HG03175 (cell line): ENCODE data around the gene PTPRN2.
"Not testable (repeated sequence)": the region's sequence is repeated elsewhere in the genome, so short reads cannot be mapped to it uniquely, and the experiment has no call there.

Experiments
- ATAC-seq: cut with Tn5 transposase; IDR thresholded peaks from one replicate; pipeline ENCODE4 v1.9.1; 2021; ENCODE audit warnings: mild to moderate bottlenecking, moderate library complexity; ENCODE audit not compliant: unreplicated experiment

The PTPRN2 gene

DNA sequence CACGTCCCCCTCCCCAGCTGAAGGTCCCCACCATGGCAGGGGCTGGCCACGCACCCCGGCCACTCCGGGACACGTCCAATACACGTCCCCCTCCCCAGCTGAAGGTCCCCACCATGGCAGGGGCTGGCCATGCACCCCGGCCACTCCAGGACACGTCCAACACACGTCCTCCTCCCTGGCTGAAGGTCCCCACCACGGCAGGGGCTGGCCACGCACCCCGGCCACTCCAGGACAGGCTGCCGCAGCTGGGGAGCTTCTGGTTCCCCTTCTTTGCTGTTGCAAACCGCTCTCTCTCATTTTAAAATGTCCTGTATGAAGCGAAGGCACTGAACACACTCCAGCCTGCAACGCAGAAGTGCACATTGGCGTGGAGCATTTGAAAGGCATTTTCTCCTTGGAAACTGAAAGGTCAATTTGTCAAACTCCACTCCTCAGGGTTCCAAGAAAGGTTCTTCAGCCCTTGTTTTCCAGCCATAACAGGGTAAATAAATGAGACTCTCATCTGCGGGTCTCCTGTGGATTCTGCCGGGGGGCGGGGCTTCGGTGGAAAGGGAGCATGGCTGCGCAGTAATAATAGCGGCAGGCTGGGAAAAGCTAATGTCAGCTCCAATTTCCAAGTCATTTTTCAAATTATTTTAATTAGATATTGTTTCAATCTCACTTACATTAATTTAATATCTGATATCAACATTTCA, 670.5 kb downstream of the PTPRN2 start:
- ATAC-seq = no peak

- no peak for ATAC-seq
Observed at GRCh38 chr7:157910446-157910845, 677.2 kb downstream of the PTPRN2 start.

GRCh38 chr7:157910045-157910444, 677.6 kb downstream of the PTPRN2 start:
- not testable (repeated sequence) for ATAC-seq

DNA sequence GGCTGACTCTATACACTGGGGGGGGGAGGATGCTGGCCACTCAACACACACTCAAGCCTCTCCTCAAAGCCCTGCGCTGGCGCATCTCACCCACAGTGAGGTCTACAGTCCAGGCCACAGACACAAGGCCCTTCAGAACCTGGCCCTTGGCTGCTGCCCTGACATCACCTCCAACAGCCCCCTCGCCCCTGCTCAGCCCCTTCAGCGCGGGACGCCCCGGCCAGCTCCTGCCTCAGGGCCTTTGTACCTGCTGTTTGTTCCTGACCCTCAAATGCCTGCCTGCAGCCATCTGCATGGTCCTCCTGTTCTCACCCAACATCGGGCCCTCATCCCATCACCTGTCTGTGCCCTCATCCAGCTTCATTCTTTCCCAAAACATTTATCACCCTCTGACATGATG, 678.3 kb downstream of the PTPRN2 start:
- ATAC-seq = no peak

- ATAC-seq = no peak
Observed at GRCh38 chr7:157908006-157908782, 679.4 kb downstream of the PTPRN2 start.

DNA sequence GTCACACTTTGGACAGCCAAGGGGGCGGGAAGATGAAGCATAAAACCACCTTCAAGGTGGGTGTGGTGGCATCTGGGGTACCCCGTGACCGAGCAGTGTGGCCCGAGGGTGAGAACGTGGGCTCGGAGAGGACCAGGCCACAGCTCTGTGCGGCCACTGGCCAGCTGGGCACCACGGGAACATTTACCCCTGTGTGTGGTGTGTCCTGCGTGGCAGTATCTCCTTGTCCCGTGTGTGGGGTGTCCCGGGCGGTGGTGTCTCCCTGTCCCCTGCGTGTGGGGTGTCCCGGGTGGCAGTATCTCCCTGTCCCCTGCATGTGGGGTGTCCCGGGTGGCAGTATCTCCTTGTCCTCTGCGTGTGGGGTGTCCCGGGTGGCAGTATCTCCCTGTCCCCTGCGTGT, 680.5 kb downstream of the PTPRN2 start:
- ATAC-seq = no peak

GRCh38 chr7:157906583-157906982, 681.0 kb downstream of the PTPRN2 start:
- ATAC-seq = no peak

GRCh38 chr7:157905651-157906461, 681.8 kb downstream of the PTPRN2 start:
- ATAC-seq = no peak

GRCh38 chr7:157904866-157905570, 682.6 kb downstream of the PTPRN2 start:
- ATAC-seq = no peak

DNA sequence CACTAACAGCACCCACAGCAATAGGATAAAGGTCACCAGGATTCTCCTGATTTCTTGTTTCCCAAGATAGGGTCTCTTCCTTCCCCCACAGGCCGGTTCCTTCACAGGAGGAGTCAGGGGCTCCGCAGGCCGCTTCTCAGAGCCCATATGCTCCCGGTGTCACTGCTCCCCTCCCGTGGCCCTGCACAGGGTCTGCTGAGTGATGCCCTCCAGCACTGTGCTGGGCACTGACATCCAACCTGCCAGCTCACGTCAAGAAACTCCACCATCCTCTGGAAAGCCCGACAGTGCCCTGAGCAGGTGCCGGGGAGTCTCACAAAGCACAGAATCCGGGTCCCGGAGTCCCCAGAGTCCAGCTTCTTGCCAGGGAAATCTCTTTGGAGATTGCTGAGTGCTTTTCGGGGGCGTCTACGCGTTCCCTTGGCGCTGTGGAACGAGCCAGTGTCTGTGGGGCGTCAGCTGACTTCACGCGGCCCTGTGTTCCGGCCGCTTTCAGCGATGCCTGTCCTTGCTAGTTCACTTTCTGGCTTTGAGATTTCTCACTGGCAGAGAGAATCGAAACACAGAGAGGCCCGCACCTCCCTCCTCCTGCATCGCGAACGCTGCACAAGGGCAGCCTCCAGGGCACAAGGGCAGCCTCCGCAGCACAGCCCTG, 683.3 kb downstream of the PTPRN2 start:
- ATAC-seq = no peak

GRCh38 chr7:157903710-157904109, 683.9 kb downstream of the PTPRN2 start:
- ATAC-seq = no peak

DNA sequence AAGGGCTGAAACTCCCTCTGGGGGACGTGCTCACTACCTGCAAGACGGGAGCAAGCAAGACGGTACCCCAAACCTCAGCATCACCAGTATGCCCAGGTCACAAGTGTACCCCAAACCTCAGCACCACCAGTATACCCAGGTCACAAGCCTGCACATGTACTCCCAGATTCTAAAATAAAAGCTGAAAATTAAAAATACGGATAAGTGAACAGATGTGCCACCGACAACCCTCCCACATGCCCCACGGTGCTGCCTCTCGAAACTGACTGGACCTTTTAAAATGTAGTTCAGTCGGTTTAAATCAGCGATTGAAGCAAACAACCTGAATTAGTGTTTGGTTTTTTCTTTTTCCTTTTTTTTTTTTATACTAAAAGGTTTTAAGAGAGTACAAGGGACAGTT, 684.3 kb downstream of the PTPRN2 start:
- no peak for ATAC-seq

DNA sequence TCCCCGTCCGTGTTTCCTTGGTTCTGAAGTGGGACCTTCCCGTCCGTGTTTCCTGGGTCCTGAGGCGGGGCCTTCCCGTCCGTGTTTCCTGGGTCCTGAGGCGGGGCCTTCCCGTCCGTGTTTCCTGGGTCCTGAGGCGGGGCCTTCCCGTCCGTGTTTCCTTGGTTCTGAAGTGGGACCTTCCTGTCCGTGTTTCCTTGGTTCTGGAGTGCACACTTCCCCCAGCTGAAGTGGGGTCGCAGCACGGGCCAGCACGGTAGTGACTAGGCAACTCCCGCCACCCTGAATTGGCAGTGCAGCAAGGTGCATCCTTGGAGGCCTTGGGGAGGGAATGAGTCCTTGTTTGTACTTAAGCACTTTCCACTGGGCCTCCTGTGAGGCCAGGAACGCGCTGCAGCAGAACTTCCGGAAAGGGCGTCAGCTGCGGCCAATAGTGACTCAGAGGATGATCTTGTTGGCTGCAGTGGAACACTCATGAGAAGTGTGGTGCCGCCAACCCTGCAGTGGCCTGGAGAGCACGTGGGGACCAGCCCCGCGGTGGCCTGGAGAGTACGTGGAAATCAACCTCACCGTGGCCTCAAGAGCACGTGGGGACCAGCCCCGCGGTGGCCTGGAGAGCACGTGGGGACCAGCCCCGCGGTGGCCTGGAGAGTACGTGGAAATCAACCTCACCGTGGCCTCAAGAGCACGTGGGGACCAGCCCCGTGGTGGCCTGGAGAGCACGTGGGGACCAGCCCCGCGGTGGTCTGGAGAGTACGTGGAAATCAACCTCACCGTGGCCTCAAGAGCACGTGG, 685.6 kb downstream of the PTPRN2 start:
- ATAC-seq = not testable (repeated sequence)

GRCh38 chr7:157901166-157901565, 686.5 kb downstream of the PTPRN2 start:
- ATAC-seq = no peak

GRCh38 chr7:157900556-157900955, 687.1 kb downstream of the PTPRN2 start:
- ATAC-seq = no peak

DNA sequence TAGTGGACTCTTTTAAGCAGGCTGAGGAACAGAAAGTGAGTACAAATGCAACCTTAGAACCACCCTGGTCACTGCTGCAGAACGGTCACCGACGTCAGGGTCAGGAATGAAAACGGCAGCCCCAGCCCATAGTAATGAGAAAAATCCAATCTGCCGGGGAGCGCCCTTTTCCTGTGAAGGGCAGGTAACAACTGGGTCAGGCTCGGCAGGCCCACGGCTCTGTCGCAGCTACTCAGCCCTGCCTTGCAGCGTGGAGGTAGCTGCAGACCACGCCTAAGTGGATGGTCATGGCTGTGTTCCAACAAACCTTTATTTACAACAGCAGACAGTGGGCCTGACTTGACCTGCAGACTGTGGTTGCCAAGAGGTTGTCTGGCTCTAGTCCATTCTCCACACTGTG, 687.6 kb downstream of the PTPRN2 start:
- no peak for ATAC-seq

DNA sequence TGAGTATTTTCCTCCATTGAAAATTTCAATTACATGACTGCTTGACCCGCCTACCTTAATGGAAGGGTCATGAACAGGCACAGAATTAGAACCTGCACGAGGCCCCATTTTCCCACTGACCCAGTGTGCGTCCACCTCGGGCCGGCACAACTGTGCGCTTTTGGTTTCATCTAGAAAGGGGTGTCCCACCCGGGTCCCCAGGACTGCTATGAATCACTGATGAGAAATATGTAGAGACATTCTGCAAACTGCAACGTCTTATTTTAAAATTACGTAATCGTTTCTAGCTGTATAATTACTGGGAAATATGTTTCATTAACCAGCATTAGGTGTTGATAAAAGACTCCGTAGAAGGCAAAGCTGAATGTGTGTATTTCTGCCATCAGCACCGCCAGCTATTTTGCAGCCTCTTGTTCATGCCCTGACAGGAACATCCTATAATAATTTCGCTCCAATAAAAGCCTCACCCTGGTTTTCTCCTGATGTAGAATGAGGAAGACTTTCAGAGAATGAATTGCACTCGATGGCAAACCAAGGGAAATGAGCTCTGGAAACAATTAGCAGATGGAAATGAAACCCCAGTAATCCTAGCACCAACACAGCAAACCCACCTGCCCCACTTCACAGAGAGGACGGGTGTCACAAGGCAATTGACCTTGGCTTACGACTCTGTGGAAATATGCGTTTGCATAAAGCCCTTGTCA, 688.7 kb downstream of the PTPRN2 start:
- no peak for ATAC-seq

DNA sequence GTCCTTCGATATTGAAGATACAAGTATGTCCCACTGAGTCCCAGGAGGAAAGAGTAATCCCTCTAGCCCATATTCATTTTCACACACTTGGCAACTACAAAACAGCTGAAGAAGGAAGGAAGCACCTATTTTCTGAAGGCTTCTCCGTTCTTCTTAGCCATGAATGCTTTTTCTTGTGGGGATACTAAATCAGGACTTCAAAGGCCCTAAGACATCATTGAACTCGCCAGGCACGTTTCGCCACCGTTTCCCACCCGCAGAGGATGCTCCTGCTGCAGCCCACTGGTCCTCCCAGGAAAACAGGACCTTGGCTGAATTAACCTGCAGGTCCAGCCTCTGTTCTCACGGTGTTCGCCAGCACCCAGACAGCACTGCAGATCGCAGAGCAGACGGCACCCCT, 689.4 kb downstream of the PTPRN2 start:
- ATAC-seq = no peak

- no peak for ATAC-seq
Observed at GRCh38 chr7:157897681-157898080, 689.9 kb downstream of the PTPRN2 start.
